HG02885 (cell line): ENCODE measurements around the gene VCAN.
"Not testable (repeated sequence)": the region's sequence is repeated elsewhere in the genome, so short reads cannot be mapped to it uniquely, and the experiment has no call there.

Experiments
- ATAC-seq: cut with Tn5 transposase; IDR thresholded peaks from one replicate; pipeline ENCODE4 v1.9.1; 2021; ENCODE audit warnings: mild to moderate bottlenecking; ENCODE audit not compliant: unreplicated experiment, poor library complexity

Gene VCAN

GRCh38 chr5:83471405-83472212 lies at the start of gene VCAN:
VCAN (plus strand) TSS chr5:83471744; CDS start chr5:83483519, 11,775 bp downstream.
- ATAC-seq = peak; percentile 18

- no peak for ATAC-seq
These were observed 49.3 kb upstream of the VCAN start for GRCh38 chr5:83422284-83422683.

DNA sequence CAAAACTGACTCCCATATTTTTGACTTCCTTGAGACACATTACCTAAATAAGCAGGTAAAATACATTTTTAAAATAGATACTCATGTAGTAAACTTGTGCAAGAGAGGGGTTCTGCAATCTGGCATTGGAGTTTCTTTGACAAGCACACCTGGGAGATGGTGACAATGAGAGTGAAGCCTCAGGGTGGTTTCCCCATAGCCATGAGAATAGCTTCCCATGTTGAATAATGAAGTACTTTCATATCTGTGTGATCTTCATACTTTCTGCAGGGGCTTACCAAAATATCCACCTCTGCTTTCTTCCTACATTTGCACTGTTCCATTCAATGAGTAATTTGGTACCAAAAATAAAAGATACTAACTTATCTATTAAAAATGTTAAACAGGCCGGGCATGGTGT lies 44.7 kb upstream of the VCAN start:
- ATAC-seq = peak; percentile 71

- ATAC-seq = no peak
These were observed 43.4 kb upstream of the VCAN start for GRCh38 chr5:83428126-83428525.

DNA sequence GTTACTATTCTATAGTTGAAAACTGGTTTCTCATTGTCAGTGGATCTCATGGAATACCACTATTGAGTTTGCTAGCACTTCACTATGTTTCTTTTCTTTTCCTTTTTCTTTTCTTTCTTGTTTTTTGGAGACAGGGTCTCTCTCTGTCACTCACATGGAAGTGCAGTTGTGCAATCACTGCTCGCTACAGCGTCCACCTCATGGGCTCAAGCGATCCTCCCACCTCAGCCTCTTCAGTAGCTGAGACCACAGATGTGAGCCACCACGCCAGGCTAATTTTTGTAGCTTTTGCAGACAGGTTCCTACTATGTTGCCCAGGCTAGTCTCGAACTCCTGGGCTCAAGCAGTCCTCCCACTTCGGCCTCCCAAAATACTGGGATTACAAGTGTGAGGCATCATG lies 42.7 kb upstream of the VCAN start:
- no peak for ATAC-seq

- peak; percentile 67 for ATAC-seq
These were observed 41.2 kb upstream of the VCAN start for GRCh38 chr5:83430130-83431010.

GRCh38 chr5:83433891-83434290 lies 37.7 kb upstream of the VCAN start:
- no peak for ATAC-seq

DNA sequence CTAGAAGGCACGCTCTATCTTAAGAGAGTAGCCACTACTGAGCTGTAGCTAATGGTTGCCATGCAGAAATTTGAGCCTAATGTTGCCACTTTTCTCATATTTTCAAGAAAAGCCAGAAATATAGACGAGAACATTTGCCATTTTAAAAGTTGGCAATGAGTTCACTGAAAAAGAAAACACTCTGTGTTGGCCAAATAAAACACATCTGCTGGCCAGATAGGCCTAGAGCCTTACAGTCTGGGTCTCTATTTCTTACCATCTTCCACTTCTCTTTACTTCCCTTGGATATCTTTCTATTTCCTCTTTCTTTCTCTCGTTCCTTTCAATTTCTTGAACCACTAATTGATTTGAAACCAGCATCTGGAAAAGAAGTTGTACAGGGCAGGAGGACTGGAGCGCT lies 36.6 kb upstream of the VCAN start:
- no peak for ATAC-seq

- ATAC-seq = no peak
These were observed 35.3 kb upstream of the VCAN start for GRCh38 chr5:83436276-83436675.

GRCh38 chr5:83437697-83438096 lies 33.8 kb upstream of the VCAN start:
- not testable (repeated sequence) for ATAC-seq

DNA sequence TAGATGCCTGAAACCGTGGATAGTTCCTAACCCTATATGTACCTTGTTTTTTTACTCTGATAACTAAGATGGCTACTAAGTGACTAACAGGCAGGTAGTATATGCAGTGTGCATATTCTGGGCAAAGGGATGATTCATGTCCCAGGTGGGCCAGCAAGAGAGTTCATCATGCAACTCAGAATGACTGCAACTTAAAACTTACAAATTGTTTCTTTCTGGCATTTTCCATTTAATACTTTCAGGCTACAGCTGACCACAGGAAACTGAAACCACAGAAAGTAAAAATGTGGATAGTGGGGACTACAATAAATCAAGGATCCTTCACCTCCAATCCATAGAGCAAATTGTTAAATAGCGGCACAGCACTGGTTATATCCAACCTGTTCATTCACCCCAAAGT lies 30.7 kb upstream of the VCAN start:
- no peak for ATAC-seq

DNA sequence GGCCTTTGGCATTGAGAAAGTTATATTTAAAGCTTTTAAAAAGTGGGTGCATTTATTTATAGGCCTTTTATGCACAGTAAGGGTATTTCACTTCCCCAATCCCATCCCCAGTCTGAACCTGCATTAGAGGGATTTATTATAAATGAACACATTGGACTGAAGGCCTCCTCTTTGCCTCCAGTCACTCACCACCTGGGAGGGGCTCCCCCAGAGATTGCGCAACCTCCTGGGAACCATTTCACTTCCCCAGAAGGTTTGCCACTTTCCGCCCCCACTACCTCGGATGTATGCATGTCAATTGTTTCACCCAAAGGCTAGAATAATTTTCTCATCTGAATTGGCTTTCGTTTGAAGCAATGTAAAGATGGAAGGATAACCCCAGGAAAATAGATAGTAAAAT lies 29.8 kb upstream of the VCAN start:
- ATAC-seq = peak; percentile 98

DNA sequence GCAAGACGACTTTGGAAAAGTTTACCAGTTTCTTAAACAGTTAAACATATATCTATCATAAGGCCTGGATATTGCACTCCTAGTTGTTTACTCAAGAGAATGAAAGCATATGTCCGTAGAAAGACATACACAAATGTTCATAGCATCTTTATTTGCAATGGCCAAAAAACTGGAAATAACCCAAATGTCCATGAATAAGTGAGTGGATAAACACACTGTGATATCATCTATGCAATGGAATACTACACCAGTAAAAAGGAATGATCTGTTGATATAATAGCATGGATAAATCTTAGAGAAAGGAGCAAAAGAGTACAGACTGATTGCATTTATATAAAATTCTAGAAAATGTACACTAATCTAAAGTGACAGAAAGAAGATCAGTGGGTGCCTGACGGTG lies 28.0 kb upstream of the VCAN start:
- no peak for ATAC-seq

- no peak for ATAC-seq
These were observed 27.1 kb upstream of the VCAN start for GRCh38 chr5:83444445-83444844.

DNA sequence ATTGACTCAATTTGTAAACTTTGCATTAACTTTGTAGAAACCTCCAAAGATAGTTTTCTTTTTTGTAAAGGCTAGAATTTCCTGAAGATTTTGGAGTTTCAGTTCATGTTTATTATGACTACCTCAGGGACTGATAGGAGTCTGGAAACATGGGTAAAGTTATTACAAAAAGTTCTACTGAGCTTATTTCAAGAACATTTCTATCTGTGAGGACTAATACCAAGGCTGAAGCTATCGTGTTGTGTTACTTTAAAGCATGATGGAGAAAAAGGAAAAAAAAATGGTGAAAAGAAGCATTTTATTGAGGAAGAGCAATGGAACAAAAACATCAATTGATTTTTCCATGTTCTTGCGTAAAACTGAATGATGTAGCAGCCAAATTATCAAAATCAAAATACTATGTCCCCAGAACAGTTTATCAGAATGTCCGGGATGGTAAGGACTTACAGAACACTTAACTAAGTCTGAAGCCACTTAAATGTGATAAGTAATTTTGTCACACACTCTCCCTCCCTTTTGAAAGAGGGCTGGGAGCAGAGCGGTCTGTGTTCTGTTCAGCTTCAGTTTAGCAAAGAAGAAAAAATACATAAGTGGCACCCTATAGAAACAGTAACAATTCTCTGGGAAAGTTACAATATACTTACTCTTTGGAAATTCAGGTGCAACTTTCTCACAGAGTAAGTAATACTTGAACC lies 25.1 kb upstream of the VCAN start:
- no peak for ATAC-seq

DNA sequence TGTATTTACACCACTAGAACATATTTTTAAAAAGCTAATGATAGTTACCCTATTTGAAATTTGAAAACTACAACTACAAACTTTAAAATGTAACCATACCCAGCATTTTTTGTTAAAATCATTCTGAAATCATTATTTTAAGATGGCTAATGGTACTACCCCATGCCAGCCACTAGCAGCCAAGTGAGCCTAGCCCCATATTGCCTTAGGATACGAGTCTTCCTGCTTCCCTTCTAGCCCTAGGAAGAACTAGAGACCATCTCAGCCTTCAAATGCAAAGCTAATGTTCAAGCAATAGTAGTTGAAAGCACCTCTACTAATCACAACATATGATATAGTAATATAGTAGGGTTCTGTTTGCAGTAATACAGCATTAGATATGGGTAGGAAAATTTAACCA lies 24.0 kb upstream of the VCAN start:
- ATAC-seq = no peak

DNA sequence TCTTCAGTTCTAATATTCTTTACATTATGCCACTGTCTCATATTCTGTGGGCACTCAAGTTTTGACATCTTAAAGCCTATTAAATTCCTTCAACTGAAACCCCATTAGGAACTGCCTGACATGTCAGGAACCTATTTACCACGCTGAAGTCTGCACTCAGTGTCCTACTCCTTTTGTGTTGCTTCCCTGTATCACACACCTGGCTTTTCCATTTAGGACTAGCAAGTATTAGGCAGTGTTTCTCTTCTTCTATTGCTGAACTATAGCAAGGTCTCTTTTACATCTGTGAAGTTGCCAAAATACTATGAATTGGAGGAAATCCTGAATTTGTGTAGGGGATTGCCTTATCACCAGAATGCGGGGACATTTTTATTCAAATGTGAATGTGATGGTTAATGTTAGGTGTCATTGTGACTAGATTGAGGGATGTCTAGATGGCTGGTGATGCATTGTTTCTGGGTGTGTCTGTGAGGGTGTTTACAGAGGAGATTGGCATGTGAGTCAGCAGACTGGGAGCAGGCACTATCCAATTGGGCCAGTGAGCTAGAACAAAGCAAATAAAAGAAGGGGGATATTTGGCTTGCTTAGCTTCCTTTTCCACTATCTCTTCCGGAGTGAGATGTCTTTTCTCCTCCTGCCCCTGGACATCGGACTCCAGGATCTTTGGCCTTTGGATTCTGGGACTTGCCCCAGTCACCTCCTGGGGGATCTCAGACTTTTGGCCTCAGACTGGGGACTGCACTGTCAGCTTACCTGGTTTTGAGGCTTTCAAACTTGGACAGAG lies 21.2 kb upstream of the VCAN start:
- no peak for ATAC-seq

GRCh38 chr5:83450967-83451248 lies 20.6 kb upstream of the VCAN start:
- no peak for ATAC-seq

- ATAC-seq = no peak
These were observed 19.6 kb upstream of the VCAN start for GRCh38 chr5:83451955-83452354.

GRCh38 chr5:83453937-83454336 lies 17.6 kb upstream of the VCAN start:
- no peak for ATAC-seq
